ENCODE data around the gene KIFAP3.

Gene KIFAP3

GRCh38 chr1:169995993-169996392 lies 78.5 kb downstream of the KIFAP3 start:
- TF ChIP-seq CTCF (IDR thresholded peaks at IDR 0.05; ENCODE audit: insufficient read depth, low read length), result no peak
- TF ChIP-seq REST (IDR thresholded peaks at IDR 0.05; ENCODE audit: insufficient replicate concordance, low read depth), result no peak
- TF ChIP-seq GABPA (IDR thresholded peaks at IDR 0.05; ENCODE audit: low read depth), result no peak
- TF ChIP-seq SPI1 (IDR thresholded peaks at IDR 0.05; ENCODE audit: borderline replicate concordance, low read depth), result no peak
- TF ChIP-seq POLR2AphosphoS5 (IDR thresholded peaks at IDR 0.05; ENCODE audit: low read depth), result no peak
- no peak for DNase-seq (ENCODE audit: low read depth in 1 of 2, low spot score in 1 of 2)
- H3K4me3 ChIP-seq (replicated peaks; ENCODE audit: insufficient read depth, low read length), result no peak overlapping the region
- no peak overlapping the region for H3K27ac ChIP-seq (replicated peaks)
- no peaks in the 10 kb centered on the region for H3K27me3 ChIP-seq (ENCODE audit: insufficient read depth, poor library complexity, severe bottlenecking)

GRCh38 chr1:169989246-169989645 lies 85.2 kb downstream of the KIFAP3 start:
- DNase-seq (ENCODE audit: low read depth in 1 of 2, low spot score in 1 of 2), result no peak
- no peak overlapping the region for H3K27ac ChIP-seq (replicated peaks)
- no peaks in the 10 kb centered on the region for H3K27me3 ChIP-seq (ENCODE audit: insufficient read depth, poor library complexity, severe bottlenecking)
- no peak overlapping the region for H3K4me3 ChIP-seq (replicated peaks; ENCODE audit: insufficient read depth, low read length)
- TF ChIP-seq GABPA (IDR thresholded peaks at IDR 0.05; ENCODE audit: low read depth) (no peak), REST (IDR thresholded peaks at IDR 0.05; ENCODE audit: insufficient replicate concordance, low read depth) (no peak)

- no peak overlapping the region for H3K4me3 ChIP-seq (replicated peaks; ENCODE audit: insufficient read depth, low read length)
- TF ChIP-seq SPI1 (IDR thresholded peaks at IDR 0.05; ENCODE audit: borderline replicate concordance, low read depth), result no peak
- no peak for TF ChIP-seq POLR2AphosphoS5 (IDR thresholded peaks at IDR 0.05; ENCODE audit: low read depth)
- no peak for TF ChIP-seq GABPA (IDR thresholded peaks at IDR 0.05; ENCODE audit: low read depth)
- no peak for TF ChIP-seq CTCF (IDR thresholded peaks at IDR 0.05; ENCODE audit: insufficient read depth, low read length)
- TF ChIP-seq REST (IDR thresholded peaks at IDR 0.05; ENCODE audit: insufficient replicate concordance, low read depth), result no peak
- no peaks in the 10 kb centered on the region for H3K27me3 ChIP-seq (ENCODE audit: insufficient read depth, poor library complexity, severe bottlenecking)
- H3K27ac ChIP-seq (replicated peaks), result no peak overlapping the region
- no peak for DNase-seq (ENCODE audit: low read depth in 1 of 2, low spot score in 1 of 2)
Observed at GRCh38 chr1:169985757-169986156, 88.7 kb downstream of the KIFAP3 start.

GRCh38 chr1:169974067-169974466 lies 100.4 kb downstream of the KIFAP3 start:
- Histone ChIP-seq H3K27me3 (ENCODE audit: insufficient read depth, poor library complexity, severe bottlenecking) (no peaks in the 10 kb centered on the region), H3K4me3 (replicated peaks; ENCODE audit: insufficient read depth, low read length) (no peak overlapping the region), H3K27ac (replicated peaks) (no peak overlapping the region)
- DNase-seq (ENCODE audit: low read depth in 1 of 2, low spot score in 1 of 2), result no peak
- no peak for TF ChIP-seq CTCF (IDR thresholded peaks at IDR 0.05; ENCODE audit: insufficient read depth, low read length)
- TF ChIP-seq POLR2AphosphoS5 (IDR thresholded peaks at IDR 0.05; ENCODE audit: low read depth), result no peak
- peak; percentile 67 for TF ChIP-seq SPI1 (IDR thresholded peaks at IDR 0.05; ENCODE audit: borderline replicate concordance, low read depth)
- no peak for TF ChIP-seq GABPA (IDR thresholded peaks at IDR 0.05; ENCODE audit: low read depth)
- no peak for TF ChIP-seq REST (IDR thresholded peaks at IDR 0.05; ENCODE audit: insufficient replicate concordance, low read depth)

Data from HL-60 (cell line).